Measurements from ENCODE around the gene MLF2. TPM values are rescaled to one million over a fixed set of nuclear protein-coding genes. Genes with fewer than 3 reads are reported as not detected.

The MLF2 gene
- total and polyA plus RNA-seq, 2 of the 13 experiments (the other 11 are each of a cell fraction or from before 2014, with no cell fraction given) = 88.1 to 167 TPM

DNA sequence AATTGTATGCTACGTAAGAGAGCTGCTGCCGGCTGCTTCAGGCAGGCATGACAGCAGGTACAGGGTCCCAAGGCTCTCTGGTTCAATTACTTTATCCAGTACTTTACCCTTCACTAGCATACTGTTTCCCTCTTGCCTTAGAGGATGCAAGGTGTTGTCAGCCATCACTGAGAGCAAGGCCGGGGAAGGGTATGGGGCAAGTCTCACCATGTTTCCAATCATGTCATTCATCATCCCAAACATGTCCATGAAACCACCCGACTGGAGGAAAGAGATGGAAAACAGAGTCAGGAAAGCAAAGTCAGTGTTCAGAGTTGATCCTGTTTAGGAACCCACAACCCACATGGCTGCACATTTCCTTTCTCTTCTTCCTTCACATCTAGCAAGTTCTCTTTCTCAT, 2.4 kb downstream of the MLF2 start:
- ATAC-seq = no peak

DNA sequence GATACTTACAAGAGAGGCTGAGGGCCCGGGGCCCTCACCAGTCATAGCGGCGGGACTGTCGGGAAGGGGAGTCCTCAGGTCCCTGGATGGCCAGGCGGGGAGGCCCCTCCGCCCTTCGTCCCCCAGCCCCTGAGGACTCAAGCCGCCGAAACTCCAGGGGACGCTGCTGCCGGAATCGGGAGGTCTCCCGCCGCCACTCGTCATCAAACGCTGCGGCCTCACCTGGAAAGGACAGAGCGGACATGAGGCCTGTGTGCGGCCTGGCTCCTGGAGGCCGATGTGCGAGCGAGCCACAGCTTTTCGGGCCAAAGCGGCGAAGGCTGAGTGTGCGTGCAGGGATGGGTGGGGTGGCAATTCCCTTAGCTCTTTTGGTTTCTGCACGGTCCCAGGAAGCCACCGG, 4.2 kb downstream of the MLF2 start:
- ChIA-PET CTCF (ENCODE audit: low intra/inter-chr PET ratio, low total read pairs) (no interaction called here), POLR2A (no interaction called here)
- Histone ChIP-seq H3K27me3 (ENCODE audit: control insufficient read depth in 1 of 2, insufficient read depth in 2 of 2, low read length in 2 of 2) (no peaks in the 10 kb centered on the region), H3K36me3 (replicated peaks in 1 of 2; ENCODE audit: control insufficient read depth in 1 of 2, insufficient read depth in 2 of 2, low read length in 2 of 2) (peaks cover 35 to 52% of the 10 kb centered on the region in 2 experiments), H3K9me3 (ENCODE audit: low read length) (no peaks in the 10 kb centered on the region), H3K79me2 (ENCODE audit: insufficient read depth, low read length) (peaks cover 21% of the 10 kb centered on the region), H3K27ac (ENCODE audit: extremely low read length, insufficient read depth, low read length) (no peak overlapping the region), H3K4me1 (ENCODE audit: insufficient read depth, low read length) (peaks cover 17% of the 10 kb centered on the region), H3K4me2 (ENCODE audit: low read depth, low read length) (no peak overlapping the region), H3K9ac (ENCODE audit: insufficient read depth, low read depth, low read length) (no peak overlapping the region), H3K4me3 (replicated peaks in 1 of 3; ENCODE audit: insufficient read depth in 1 of 3, low read depth in 2 of 3, low read length in 3 of 3) (no peak overlapping the region), H2AFZ (ENCODE audit: low read length) (no peak overlapping the region), H4K20me1 (ENCODE audit: insufficient read depth, low read length) (0 out of 2 replicates have a peak, but pooled peaks cover 6% of the 10 kb centered on the region)
- intact Hi-C loops (cut with micrococcal nuclease; ENCODE audit: unreplicated experiment) (no loop called here), in situ Hi-C loops (cut with HindIII; ENCODE audit: extremely low pct_ligation_motif_present, low pct_unique_long_range_greater_than_20kb) (loop anchor here (5.0 kb wide), 1 partner anchor 34 kb away; no protein-coding TSS in a partner anchor)
- no peak for ATAC-seq
- TF ChIP-seq ARID2 (CRISPR knock-in tag; IDR thresholded peaks at IDR 0.05; ENCODE audit: borderline replicate concordance) = no peak
- TF ChIP-seq RBFOX2 (IDR thresholded peaks at IDR 0.05; ENCODE audit: low read depth, low read length) = peak; percentile 61
- no peak for TF ChIP-seq ZNF230 (CRISPR knock-in tag; IDR thresholded peaks at IDR 0.05)
- peak; percentile 81 for TF ChIP-seq AGO2 (optimal IDR thresholded peaks at IDR 0.05; ENCODE audit: low read depth, low read length)
- no TSS peak for BruUV-seq (replicated peaks)
- FAIRE-seq = no peak
- 99% methylated on average over 22 of the region's 28 CpGs for WGBS (ENCODE audit: low lambda C conversion rate)
- no peak for DNase-seq (ENCODE audit: low spot score)

More for the DNA sequence above, 2.4 kb downstream of the MLF2 start:
- POLR2A ChIA-PET = no interaction called here
- peaks cover 21% of the 10 kb centered on the region for H3K79me2 ChIP-seq (ENCODE audit: insufficient read depth, low read length)
- DNase-seq (ENCODE audit: low spot score) = no peak
- FAIRE-seq = no peak
- no peak overlapping the region for H3K9ac ChIP-seq (ENCODE audit: insufficient read depth, low read depth, low read length)
- H2AFZ ChIP-seq (ENCODE audit: low read length) = no peak overlapping the region
- H3K4me1 ChIP-seq (ENCODE audit: insufficient read depth, low read length) = peaks cover 28% of the 10 kb centered on the region
- CTCF ChIA-PET (ENCODE audit: low intra/inter-chr PET ratio, low total read pairs) = interaction anchor here (1.2 kb wide), 1 partner anchor 75 kb away, joined by 3 read pairs; no protein-coding TSS in a partner anchor
- H4K20me1 ChIP-seq (ENCODE audit: insufficient read depth, low read length) = 0 out of 2 replicates have a peak, but pooled peaks cover 6% of the 10 kb centered on the region
- H3K4me3 ChIP-seq (replicated peaks in 1 of 3; ENCODE audit: insufficient read depth in 1 of 3, low read depth in 2 of 3, low read length in 3 of 3) = no peak overlapping the region
- no TSS peak for BruUV-seq (replicated peaks)
- H3K9me3 ChIP-seq (ENCODE audit: low read length) = no peaks in the 10 kb centered on the region
- intact Hi-C loops (cut with micrococcal nuclease; ENCODE audit: unreplicated experiment) = no loop called here
- H3K27me3 ChIP-seq (ENCODE audit: control insufficient read depth in 1 of 2, insufficient read depth in 2 of 2, low read length in 2 of 2) = no peaks in the 10 kb centered on the region
- H3K27ac ChIP-seq (ENCODE audit: extremely low read length, insufficient read depth, low read length) = no peak overlapping the region
- H3K4me2 ChIP-seq (ENCODE audit: low read depth, low read length) = no peak overlapping the region
- peaks cover 34 to 52% of the 10 kb centered on the region in 2 experiments for H3K36me3 ChIP-seq (replicated peaks in 1 of 2; ENCODE audit: control insufficient read depth in 1 of 2, insufficient read depth in 2 of 2, low read length in 2 of 2)
- in situ Hi-C loops (cut with HindIII; ENCODE audit: extremely low pct_ligation_motif_present, low pct_unique_long_range_greater_than_20kb) = loop anchor here (5.0 kb wide), 1 partner anchor 77 kb away; the partner anchor contains the start of gene P3H3
- WGBS (ENCODE audit: low lambda C conversion rate) = 93% methylated on average over 4 of the region's 4 CpGs
- TF ChIP-seq POLR2AphosphoS2 (IDR thresholded peaks at IDR 0.05; ENCODE audit: low read depth, low read length) = no peak
